Medulla oblongata (tissue), 1 donor: Measurements from ENCODE around the gene FGF13.

ENCODE experiments used
- DNase-seq: peaks from one replicate; pipeline ENCODE4 v3.0.0-alpha.2; 2015; ENCODE audit errors: extremely low spot score

FGF13 gene

GRCh38 chrX:138664016-138664415 is 47.5 kb downstream of the FGF13 start:
- no peak for DNase-seq

GRCh38 chrX:138651494-138651893 is 60.0 kb downstream of the FGF13 start:
- no peak for DNase-seq

- DNase-seq = no peak
These were observed 62.9 kb downstream of the FGF13 start for GRCh38 chrX:138648568-138648967.

- no peak for DNase-seq
These were observed 72.5 kb downstream of the FGF13 start for GRCh38 chrX:138638996-138639395.
